ENCODE measurements around the gene ZNF516. TPM values are rescaled to one million over a fixed set of nuclear protein-coding genes. Genes with fewer than 3 reads are reported as not detected.

ZNF516 gene
- total RNA-seq, 1 experiment from 2014 or later: 22.6 TPM

- no peak overlapping the region for H3T11ph ChIP-seq (ENCODE audit: low read length)
- no peak overlapping the region for H3K4ac ChIP-seq (ENCODE audit: low read depth, low read length)
- H3K79me2 ChIP-seq (ENCODE audit: insufficient read depth, low read length): no peaks in the 10 kb centered on the region
- H2BK120ac ChIP-seq (ENCODE audit: low read depth, low read length, poor library complexity, severe bottlenecking): no peak overlapping the region
- Mint-ChIP-seq H3K4me3 (no peak overlapping the region; a peak in 1 of 5 replicates), H3K36me3 (ENCODE audit: insufficient read depth in 1 of 3, low read depth in 3 of 3) (no peaks in the 10 kb centered on the region; a peak in 1 of 7 replicates), H3K27ac (no peak overlapping the region), H3K27me3 (ENCODE audit: low read depth) (peaks cover 43% of the 10 kb centered on the region), H3K4me1 (peaks cover 58% of the 10 kb centered on the region in 2 experiments), H3K9me3 (no peaks in the 10 kb centered on the region; a peak in 1 of 5 replicates)
- no peak overlapping the region for H3K27ac ChIP-seq (ENCODE audit: insufficient read length, low read depth, low read length)
- no peak overlapping the region for H2AK5ac ChIP-seq (ENCODE audit: insufficient read length, low read length)
- H3K9ac ChIP-seq (ENCODE audit: extremely low read depth, insufficient read length, low read length): no peak overlapping the region
- no CpG with 5 or more reads among the region's 4 CpGs for WGBS (ENCODE audit: extremely low coverage, insufficient read length, low lambda C conversion rate)
- no peak for DNase-seq
- H3K4me2 ChIP-seq (ENCODE audit: insufficient read depth, insufficient read length, low read length): no peak overlapping the region
- no peaks in the 10 kb centered on the region for H3K9me3 ChIP-seq (ENCODE audit: control insufficient read depth, low read depth, low read length)
- no peak overlapping the region for H4K8ac ChIP-seq (replicated peaks; ENCODE audit: insufficient read length, low read depth, low read length)
- no peaks in the 10 kb centered on the region; the same call in 1 of the 2 replicates for H3K27me3 ChIP-seq (ENCODE audit: insufficient read depth, low read length)
- no peak overlapping the region for H2BK5ac ChIP-seq (ENCODE audit: insufficient read length, low read length)
- no peak overlapping the region for H2BK15ac ChIP-seq (ENCODE audit: low read depth, low read length)
- no peak overlapping the region for H2BK12ac ChIP-seq (ENCODE audit: insufficient read length, low read depth, low read length)
- H3K4me1 ChIP-seq (ENCODE audit: insufficient read depth, low read length): peaks cover 12% of the 10 kb centered on the region
- H2BK20ac ChIP-seq (ENCODE audit: low read depth, low read length, poor library complexity, severe bottlenecking): no peak overlapping the region
- H4K91ac ChIP-seq (ENCODE audit: insufficient read length, low read depth, low read length): no peak overlapping the region
- H3K56ac ChIP-seq (ENCODE audit: insufficient read length, low read depth, low read length): no peak overlapping the region
- no peak overlapping the region for H2AFZ ChIP-seq (ENCODE audit: low read length)
- peaks cover 2% of the 10 kb centered on the region for H3K79me1 ChIP-seq (ENCODE audit: insufficient read depth, low read depth, low read length, poor library complexity, severe bottlenecking)
- H4K20me1 ChIP-seq (ENCODE audit: control insufficient read depth, insufficient read depth, insufficient read length): no peaks in the 10 kb centered on the region
- H3K23me2 ChIP-seq (ENCODE audit: insufficient read length, low read depth, low read length, poor library complexity, severe bottlenecking): peaks cover 25% of the 10 kb centered on the region
- no peak overlapping the region for H3K18ac ChIP-seq (ENCODE audit: insufficient read length, low read depth, low read length)
- H4K5ac ChIP-seq (ENCODE audit: insufficient read length, low read depth, low read length): no peak overlapping the region
- TF ChIP-seq CTCF (conservative IDR thresholded peaks at IDR 0.05): no peak
- H3K23ac ChIP-seq (ENCODE audit: insufficient read length, low read depth, low read length): no peak overlapping the region
- no peak overlapping the region for H3K14ac ChIP-seq (ENCODE audit: insufficient read depth, low read length)
These were observed 6.0 kb downstream of the ZNF516 start for GRCh38 chr18:76489081-76489480.

All from H9 (cell line).